ENCODE results near the gene LTF.

LTF gene

GRCh38 chr3:46464326-46465195 is at the start of gene LTF:
LTF (minus strand) TSS chr3:46464905; CDS start chr3:46464867, 38 bp downstream.
- H3K36me3 ChIP-seq (ENCODE audit: low read depth) = no peaks in the 10 kb centered on the region
- ATAC-seq (ENCODE audit: low read depth) (no peak), DNase-seq (ENCODE audit: low spot score) (no peak)
- no peak within 1 kb of the TSS for H3K4me3 ChIP-seq (ENCODE audit: severe bottlenecking)
- peaks cover 18% of the 10 kb centered on the region for H3K27me3 ChIP-seq (ENCODE audit: insufficient read depth, poor library complexity, severe bottlenecking)
- no peaks in the 10 kb centered on the region for H3K4me1 ChIP-seq (ENCODE audit: insufficient read depth, poor library complexity, severe bottlenecking)
- no peak for TF ChIP-seq CTCF (IDR thresholded peaks at IDR 0.05; ENCODE audit: poor library complexity, severe bottlenecking)
- H3K9me3 ChIP-seq (ENCODE audit: severe bottlenecking) = no peaks in the 10 kb centered on the region
- no peak within 1 kb of the TSS for H3K27ac ChIP-seq (ENCODE audit: poor library complexity, severe bottlenecking)

- H3K36me3 ChIP-seq (ENCODE audit: low read depth) = no peaks in the 10 kb centered on the region
- no peak for ATAC-seq (ENCODE audit: low read depth)
- TF ChIP-seq CTCF (IDR thresholded peaks at IDR 0.05; ENCODE audit: poor library complexity, severe bottlenecking) = no peak
- DNase-seq (ENCODE audit: low spot score) = no peak
- H3K9me3 ChIP-seq (ENCODE audit: severe bottlenecking) = no peaks in the 10 kb centered on the region
- H3K27ac ChIP-seq (ENCODE audit: poor library complexity, severe bottlenecking) = no peak overlapping the region
- H3K27me3 ChIP-seq (ENCODE audit: insufficient read depth, poor library complexity, severe bottlenecking) = no peaks in the 10 kb centered on the region
- no peak overlapping the region for H3K4me3 ChIP-seq (ENCODE audit: severe bottlenecking)
- H3K4me1 ChIP-seq (ENCODE audit: insufficient read depth, poor library complexity, severe bottlenecking) = peaks cover 12% of the 10 kb centered on the region
Measured at GRCh38 chr3:46512191-46512749, 47.6 kb upstream of the LTF start.

GRCh38 chr3:46509661-46510187 is 45.0 kb upstream of the LTF start:
- H3K9me3 ChIP-seq (ENCODE audit: severe bottlenecking) = no peaks in the 10 kb centered on the region
- DNase-seq (ENCODE audit: low spot score) (no peak), ATAC-seq (ENCODE audit: low read depth) (no peak)
- TF ChIP-seq CTCF (IDR thresholded peaks at IDR 0.05; ENCODE audit: poor library complexity, severe bottlenecking) = no peak
- no peak overlapping the region for H3K4me3 ChIP-seq (ENCODE audit: severe bottlenecking)
- H3K4me1 ChIP-seq (ENCODE audit: insufficient read depth, poor library complexity, severe bottlenecking) = no peaks in the 10 kb centered on the region
- H3K27me3 ChIP-seq (ENCODE audit: insufficient read depth, poor library complexity, severe bottlenecking) = no peaks in the 10 kb centered on the region
- no peaks in the 10 kb centered on the region for H3K36me3 ChIP-seq (ENCODE audit: low read depth)
- H3K27ac ChIP-seq (ENCODE audit: poor library complexity, severe bottlenecking) = no peak overlapping the region

- ATAC-seq (ENCODE audit: low read depth) = no peak
- H3K4me3 ChIP-seq (ENCODE audit: severe bottlenecking) = no peak overlapping the region
- H3K4me1 ChIP-seq (ENCODE audit: insufficient read depth, poor library complexity, severe bottlenecking) = no peaks in the 10 kb centered on the region
- no peak for DNase-seq (ENCODE audit: low spot score)
- H3K9me3 ChIP-seq (ENCODE audit: severe bottlenecking) = no peaks in the 10 kb centered on the region
- H3K36me3 ChIP-seq (ENCODE audit: low read depth) = no peaks in the 10 kb centered on the region
- no peaks in the 10 kb centered on the region for H3K27me3 ChIP-seq (ENCODE audit: insufficient read depth, poor library complexity, severe bottlenecking)
- no peak for TF ChIP-seq CTCF (IDR thresholded peaks at IDR 0.05; ENCODE audit: poor library complexity, severe bottlenecking)
- H3K27ac ChIP-seq (ENCODE audit: poor library complexity, severe bottlenecking) = no peak overlapping the region
Measured at GRCh38 chr3:46508850-46509591, 44.3 kb upstream of the LTF start.

Measured in RWPE2 (cell line).